OCI-LY1 (cell line): Measurements from ENCODE around the gene CACNA1H.
"Not testable (repeated sequence)": the region's sequence is repeated elsewhere in the genome, so short reads cannot be mapped to it uniquely, and the experiment has no call there.

Experiments
- H2AFZ ChIP-seq: fragments of 200-600 bp; sonication (generic), shearing (Covaris generic); 2 replicates; pipeline ENCODE4 v1.6.0; 2014; ENCODE audit warnings: antibody characterized with exemption, mild to moderate bottlenecking, low read length
- H3F3A ChIP-seq: fragments of 200-600 bp; sonication (generic), shearing (Covaris generic); 2 replicates; pipeline ENCODE4 v1.6.0; 2014; ENCODE audit warnings: mild to moderate bottlenecking, antibody characterized with exemption, low read length, moderate library complexity; ENCODE audit not compliant: insufficient read depth
- H3K27ac ChIP-seq: fragments of 200-600 bp; sonication (generic); 2 replicates; pipeline ENCODE4 v1.5.1; 2014; ENCODE audit warnings: low read length, mixed run types, mild to moderate bottlenecking, low read depth; ENCODE audit not compliant: poor library complexity, severe bottlenecking
- H3K27me3 ChIP-seq: fragments of 200-600 bp; sonication (generic); 2 replicates; pipeline ENCODE4 v1.6.0; 2014; ENCODE audit warnings: antibody characterized with exemption, mild to moderate bottlenecking, low read length, moderate library complexity; ENCODE audit not compliant: insufficient read depth
- H3K36me3 ChIP-seq: fragments of 200-600 bp; sonication (generic); 2 replicates; pipeline ENCODE4 v1.6.1; 2014; ENCODE audit warnings: mild to moderate bottlenecking, antibody characterized with exemption, low read length, moderate library complexity, mixed read lengths; ENCODE audit not compliant: insufficient read depth
- H3K4me1 ChIP-seq: fragments of 200-600 bp; sonication (generic); 2 replicates; pipeline ENCODE4 v1.5.1; 2014; ENCODE audit warnings: mild to moderate bottlenecking, low read length, moderate library complexity; ENCODE audit not compliant: insufficient read depth, severe bottlenecking
- H3K4me2 ChIP-seq: fragments of 200-600 bp; sonication (generic), shearing (Covaris generic); 2 replicates; pipeline ENCODE4 v1.6.1; 2014; ENCODE audit warnings: low read length
- H3K4me3 ChIP-seq: fragments of 200-600 bp; sonication (generic); 2 replicates; pipeline ENCODE4 v1.5.1; 2014; ENCODE audit warnings: low read length, low read depth, mild to moderate bottlenecking, mixed read lengths; ENCODE audit not compliant: poor library complexity, severe bottlenecking
- H3K79me2 ChIP-seq: fragments of 200-600 bp; shearing (Covaris generic); 2 replicates; pipeline ENCODE4 v1.6.1; 2016; ENCODE audit warnings: mixed run types, low read length, mixed read lengths; ENCODE audit not compliant: insufficient read depth
- H3K9ac ChIP-seq: fragments of 200-600 bp; sonication (generic), shearing (Covaris generic); 2 replicates; pipeline ENCODE4 v1.6.1; 2014; ENCODE audit warnings: mild to moderate bottlenecking, low read length, mixed read lengths
- H3K9me2 ChIP-seq: fragments of 200-600 bp; sonication (generic), shearing (Covaris generic); 2 replicates; pipeline ENCODE4 v1.6.1; 2014; ENCODE audit warnings: low read depth, mild to moderate bottlenecking, low read length, mixed read lengths
- H3K9me3 ChIP-seq: fragments of 200-600 bp; shearing (Covaris generic); 2 replicates; pipeline ENCODE4 v1.6.1; 2014; ENCODE audit warnings: low read length, mixed read lengths
- H4K20me1 ChIP-seq: fragments of 200-600 bp; sonication (generic), shearing (Covaris generic); 2 replicates; pipeline ENCODE4 v1.6.0; 2016; ENCODE audit warnings: mild to moderate bottlenecking, low read length; ENCODE audit not compliant: insufficient read depth
- CTCF ChIP-seq: fragments of 200-600 bp; sonication (generic), shearing (Covaris generic); IDR thresholded peaks from 2 replicates; pipeline ENCODE4 v1.5.1; 2017; ENCODE audit warnings: mild to moderate bottlenecking, antibody characterized with exemption, low read length, moderate library complexity, mixed read lengths
- EZH2 ChIP-seq: fragments of 200-600 bp; sonication (generic), shearing (Covaris generic); IDR thresholded peaks from 2 replicates; pipeline ENCODE4 v1.8.0; 2017; ENCODE audit warnings: borderline replicate concordance, mixed run types, mild to moderate bottlenecking, antibody characterized with exemption, low read length, moderate library complexity, mixed read lengths

CACNA1H gene

GRCh38 chr16:1196494-1196893, 43.6 kb downstream of the CACNA1H start:
- Histone ChIP-seq H3K27ac (no peak overlapping the region), H3K4me3 (no peak overlapping the region), H3F3A (no peaks in the 10 kb centered on the region), H3K4me2 (no peak overlapping the region), H3K9me2 (no peaks in the 10 kb centered on the region), H3K9ac (no peak overlapping the region), H3K27me3 (no peaks in the 10 kb centered on the region), H2AFZ (no peak overlapping the region), H3K79me2 (no peaks in the 10 kb centered on the region), H4K20me1 (no peaks in the 10 kb centered on the region), H3K36me3 (no peaks in the 10 kb centered on the region), H3K9me3 (no peaks in the 10 kb centered on the region), H3K4me1 (no peaks in the 10 kb centered on the region)
- TF ChIP-seq EZH2 (no peak), CTCF (no peak)

GRCh38 chr16:1197237-1197866, 44.4 kb downstream of the CACNA1H start:
- Histone ChIP-seq H3K36me3 (no peaks in the 10 kb centered on the region), H3K9me2 (no peaks in the 10 kb centered on the region), H3K9ac (no peak overlapping the region), H3K9me3 (no peaks in the 10 kb centered on the region), H3K27me3 (no peaks in the 10 kb centered on the region), H3K27ac (no peak overlapping the region), H3F3A (no peaks in the 10 kb centered on the region), H2AFZ (no peak overlapping the region), H3K79me2 (no peaks in the 10 kb centered on the region), H3K4me1 (no peaks in the 10 kb centered on the region), H3K4me2 (no peak overlapping the region), H4K20me1 (no peaks in the 10 kb centered on the region), H3K4me3 (no peak overlapping the region)
- TF ChIP-seq EZH2 (no peak), CTCF (no peak)

- H3K4me2 ChIP-seq: no peak overlapping the region
- H3K4me3 ChIP-seq: no peak overlapping the region
- TF ChIP-seq CTCF (no peak), EZH2 (no peak)
- H3K27ac ChIP-seq: no peak overlapping the region
- H3K9me2 ChIP-seq: no peaks in the 10 kb centered on the region
- no peaks in the 10 kb centered on the region for H3K36me3 ChIP-seq
- no peak overlapping the region for H2AFZ ChIP-seq
- no peaks in the 10 kb centered on the region for H4K20me1 ChIP-seq
- H3K9me3 ChIP-seq: no peaks in the 10 kb centered on the region
- no peaks in the 10 kb centered on the region for H3K27me3 ChIP-seq
- H3K79me2 ChIP-seq: no peaks in the 10 kb centered on the region
- H3K9ac ChIP-seq: no peak overlapping the region
- H3K4me1 ChIP-seq: no peaks in the 10 kb centered on the region
- H3F3A ChIP-seq: no peaks in the 10 kb centered on the region
These were observed 45.3 kb downstream of the CACNA1H start for GRCh38 chr16:1198194-1198593.

- H4K20me1 ChIP-seq, H3K27me3 ChIP-seq, H3K27ac ChIP-seq, H2AFZ ChIP-seq, H3K9me3 ChIP-seq, H3F3A ChIP-seq, H3K9me2 ChIP-seq, H3K36me3 ChIP-seq, H3K4me2 ChIP-seq, H3K79me2 ChIP-seq, H3K4me1 ChIP-seq, H3K9ac ChIP-seq, H3K4me3 ChIP-seq: not testable (repeated sequence)
These were observed 45.9 kb downstream of the CACNA1H start for GRCh38 chr16:1198671-1199346.
